Caco-2 (cell line): Measurements from ENCODE around the gene EVC2. TPM values are rescaled to one million over a fixed set of nuclear protein-coding genes. Genes with fewer than 3 reads are reported as not detected.

Experiments used
- BruUV-seq: library from RNA; stranded (reverse); fragments of 400-500 nt; replicated peaks from 2 replicates; lab custom pipeline; 2021; lab: Mats Ljungman, UMichigan
- CTCF ChIA-PET: fragments of 300-600 bp; sonication (Branson Sonifier 250); formaldehyde crosslinking; loops from one replicate; lab custom pipeline; 2022; ENCODE audit warnings: antibody characterized with exemption; lab: Charles Lee
- POLR2A ChIA-PET: fragments of 300-600 bp; sonication (Branson Sonifier 250); formaldehyde crosslinking; loops from one replicate; lab custom pipeline; 2022; ENCODE audit warnings: antibody characterized with exemption; lab: Charles Lee
- DNase-seq, 2 experiments: peaks; one replicate each; pipeline versions ENCODE4 v3.0.0 to v3.0.0-alpha.2; 2020 to 2022
- H3K27me3 ChIP-seq: replicated peaks from 2 replicates; pipeline ENCODE4 v1.6.0; 2011; ENCODE audit warnings: low read length; ENCODE audit not compliant: control insufficient read depth, insufficient read depth
- H3K36me3 ChIP-seq: 2 replicates; pipeline ENCODE4 v1.5.1; 2011; ENCODE audit warnings: low read length; ENCODE audit not compliant: control insufficient read depth, insufficient read depth
- H3K4me1 ChIP-seq: fragments of 250-450 bp; sonication (Bioruptor Pico); 2 replicates; pipeline ENCODE4 v1.5.1; 2020; ENCODE audit warnings: mild to moderate bottlenecking
- H3K4me3 ChIP-seq: 2 replicates; pipeline ENCODE4 v1.5.1; 2011; ENCODE audit warnings: low read depth, mild to moderate bottlenecking, control low read depth, low read length
- H3K9me3 ChIP-seq: fragments of 250-450 bp; sonication (Bioruptor Pico); 2 replicates; pipeline ENCODE4 v1.5.1; 2020; ENCODE audit warnings: mild to moderate bottlenecking, moderate library complexity
- H3K27ac Mint-ChIP-seq: one replicate; pipeline ENCODE4 v1.8.0; 2022; ENCODE audit warnings: mixed read lengths; ENCODE audit not compliant: unreplicated experiment
- H3K27me3 Mint-ChIP-seq: one replicate; pipeline ENCODE4 v1.8.0; 2022; ENCODE audit warnings: mixed read lengths; ENCODE audit not compliant: insufficient read depth, unreplicated experiment
- H3K36me3 Mint-ChIP-seq: one replicate; pipeline ENCODE4 v1.8.0; 2022; ENCODE audit warnings: mild to moderate bottlenecking, mixed read lengths; ENCODE audit not compliant: insufficient read depth, unreplicated experiment
- H3K4me1 Mint-ChIP-seq: one replicate; pipeline ENCODE4 v1.8.0; 2022; ENCODE audit warnings: low read depth, mixed read lengths; ENCODE audit not compliant: unreplicated experiment
- H3K4me3 Mint-ChIP-seq: one replicate; pipeline ENCODE4 v1.8.0; 2022; ENCODE audit warnings: mild to moderate bottlenecking, moderate library complexity, mixed read lengths; ENCODE audit not compliant: unreplicated experiment
- H3K9me3 Mint-ChIP-seq: one replicate; pipeline ENCODE4 v1.8.0; 2022; ENCODE audit warnings: mixed read lengths; ENCODE audit not compliant: unreplicated experiment
- intact Hi-C: fragments of 100-400 bp; cut with micrococcal nuclease; formaldehyde crosslinking; loops from one replicate; pipeline ENCODE4 v1.10.0; 2022; ENCODE audit not compliant: unreplicated experiment
- total RNA-seq: library from RNA; stranded (reverse); gene quantifications from 2 replicates; pipeline ENCODE4 v1.2.3, GENCODE V29; 2022
- TF ChIP-seq, protein P1 (sequence below), 2 experiments: fragments of 200-600 bp in 1 of 2; IDR thresholded peaks; 1 replicate in 1 of 2; 2 replicates in 1 of 2; pipeline versions ENCODE4 v1.5.1 to v1.8.0; 2011 to 2022; ENCODE audit warnings: antibody characterized with exemption in 1 of 2, control low read depth in 1 of 2, inconsistent platforms in 1 of 2, low read depth in 1 of 2, low read length in 1 of 2, mild to moderate bottlenecking in 1 of 2, moderate library complexity in 1 of 2; ENCODE audit not compliant: insufficient read depth in 1 of 2, severe bottlenecking in 1 of 2, unreplicated experiment in 1 of 2

The EVC2 gene
- total RNA-seq, 1 experiment from 2014 or later = not detected

DNA sequence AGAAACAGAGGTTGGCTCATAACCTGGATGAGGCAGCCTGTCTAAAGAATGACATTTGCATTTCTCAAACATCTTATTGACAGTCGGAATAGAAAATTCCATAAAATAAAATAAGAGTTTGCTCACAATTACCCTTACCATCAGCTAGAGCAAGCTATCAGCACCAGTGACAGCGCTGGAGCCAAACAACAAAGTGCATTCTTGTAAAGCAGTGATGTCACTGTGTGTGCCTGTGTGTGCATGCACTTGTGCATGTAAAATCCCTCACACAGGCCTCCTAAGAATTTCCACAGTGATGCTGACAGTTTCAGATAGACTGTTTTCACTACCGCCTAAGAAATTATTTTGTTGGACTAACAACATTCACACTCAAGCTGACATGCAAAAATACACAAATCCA, 77.6 kb downstream of the EVC2 start:
- Histone ChIP-seq H3K27me3 (no peaks in the 10 kb centered on the region), H3K4me3 (no peak overlapping the region), H3K9me3 (no peaks in the 10 kb centered on the region), H3K36me3 (no peaks in the 10 kb centered on the region), H3K4me1 (no peaks in the 10 kb centered on the region)
- no TSS peak for BruUV-seq
- H3K36me3 Mint-ChIP-seq = no peaks in the 10 kb centered on the region
- POLR2A ChIA-PET = no interaction called here
- TF ChIP-seq, protein P1, sequence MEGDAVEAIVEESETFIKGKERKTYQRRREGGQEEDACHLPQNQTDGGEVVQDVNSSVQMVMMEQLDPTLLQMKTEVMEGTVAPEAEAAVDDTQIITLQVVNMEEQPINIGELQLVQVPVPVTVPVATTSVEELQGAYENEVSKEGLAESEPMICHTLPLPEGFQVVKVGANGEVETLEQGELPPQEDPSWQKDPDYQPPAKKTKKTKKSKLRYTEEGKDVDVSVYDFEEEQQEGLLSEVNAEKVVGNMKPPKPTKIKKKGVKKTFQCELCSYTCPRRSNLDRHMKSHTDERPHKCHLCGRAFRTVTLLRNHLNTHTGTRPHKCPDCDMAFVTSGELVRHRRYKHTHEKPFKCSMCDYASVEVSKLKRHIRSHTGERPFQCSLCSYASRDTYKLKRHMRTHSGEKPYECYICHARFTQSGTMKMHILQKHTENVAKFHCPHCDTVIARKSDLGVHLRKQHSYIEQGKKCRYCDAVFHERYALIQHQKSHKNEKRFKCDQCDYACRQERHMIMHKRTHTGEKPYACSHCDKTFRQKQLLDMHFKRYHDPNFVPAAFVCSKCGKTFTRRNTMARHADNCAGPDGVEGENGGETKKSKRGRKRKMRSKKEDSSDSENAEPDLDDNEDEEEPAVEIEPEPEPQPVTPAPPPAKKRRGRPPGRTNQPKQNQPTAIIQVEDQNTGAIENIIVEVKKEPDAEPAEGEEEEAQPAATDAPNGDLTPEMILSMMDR (IDR thresholded peaks at IDR 0.05; ENCODE audit: insufficient read depth in 1 of 2, low read depth in 1 of 2, low read length in 1 of 2, severe bottlenecking in 1 of 2, unreplicated experiment in 1 of 2) = no peak
- no peak for DNase-seq
- H3K4me3 Mint-ChIP-seq = no peak overlapping the region
- no peaks in the 10 kb centered on the region for H3K4me1 Mint-ChIP-seq
- CTCF ChIA-PET = no interaction called here
- H3K27me3 Mint-ChIP-seq = peaks cover 2% of the 10 kb centered on the region
- H3K27ac Mint-ChIP-seq = no peak overlapping the region
- no peaks in the 10 kb centered on the region for H3K9me3 Mint-ChIP-seq
- intact Hi-C loops = no loop called here

DNA sequence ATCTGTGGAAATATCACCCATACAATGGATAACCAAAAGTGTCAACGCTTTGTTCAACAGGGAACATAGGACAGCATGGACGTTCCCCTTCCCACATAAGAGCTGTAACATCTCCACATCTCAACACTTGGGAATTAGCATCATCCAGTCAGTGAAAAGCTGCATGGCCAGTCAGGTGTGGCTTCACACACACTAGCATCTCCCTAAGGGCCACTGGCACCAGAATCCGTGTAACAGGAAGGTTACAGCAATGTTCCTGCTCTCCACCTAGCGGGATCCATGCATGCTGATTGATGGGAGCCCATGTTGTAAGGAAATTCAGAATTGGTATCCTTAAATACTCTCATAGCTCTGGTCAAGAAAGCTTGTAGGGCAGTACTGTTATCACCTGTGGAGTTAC, 78.8 kb downstream of the EVC2 start:
- Mint-ChIP-seq H3K9me3 (peaks cover 9% of the 10 kb centered on the region), H3K4me3 (no peak overlapping the region), H3K27me3 (peaks cover 10% of the 10 kb centered on the region), H3K27ac (no peak overlapping the region), H3K4me1 (no peaks in the 10 kb centered on the region), H3K36me3 (no peaks in the 10 kb centered on the region)
- TF ChIP-seq, protein P1 (IDR thresholded peaks at IDR 0.05; ENCODE audit: insufficient read depth in 1 of 2, low read depth in 1 of 2, low read length in 1 of 2, severe bottlenecking in 1 of 2, unreplicated experiment in 1 of 2) = no peak
- Histone ChIP-seq H3K27me3 (no peaks in the 10 kb centered on the region), H3K36me3 (no peaks in the 10 kb centered on the region), H3K4me1 (no peaks in the 10 kb centered on the region), H3K9me3 (no peaks in the 10 kb centered on the region), H3K4me3 (no peak overlapping the region)
- intact Hi-C loops = no loop called here
- CTCF ChIA-PET = no interaction called here
- POLR2A ChIA-PET = no interaction called here
- DNase-seq = no peak
- BruUV-seq = no TSS peak

DNA sequence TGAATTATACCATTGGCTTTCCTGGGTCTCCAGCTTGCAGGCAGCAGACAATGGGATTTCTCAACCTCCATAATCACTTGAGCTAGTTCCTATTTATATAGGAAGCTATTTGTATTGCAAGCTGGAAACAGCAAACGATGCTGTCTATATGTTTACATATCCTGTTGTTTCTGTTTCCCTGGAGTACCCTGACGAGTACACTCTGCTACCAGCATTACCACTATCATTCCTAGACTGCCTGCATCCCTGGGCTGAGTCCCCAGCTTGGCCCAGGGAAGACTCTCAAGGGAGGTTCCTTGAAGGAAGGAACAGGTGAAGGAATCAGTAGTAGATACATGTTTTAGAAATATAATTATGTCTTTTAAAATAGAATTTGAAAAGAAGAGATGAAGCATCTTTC, 81.4 kb downstream of the EVC2 start:
- H3K4me3 Mint-ChIP-seq = no peak overlapping the region
- CTCF ChIA-PET = interaction anchor here (0.7 kb wide), 1 partner anchor 38 kb away, joined by 4 read pairs; no protein-coding TSS in a partner anchor
- H3K36me3 Mint-ChIP-seq = no peaks in the 10 kb centered on the region
- no peak for DNase-seq
- POLR2A ChIA-PET = no interaction called here
- no TSS peak for BruUV-seq
- Histone ChIP-seq H3K4me1 (no peaks in the 10 kb centered on the region), H3K27me3 (no peaks in the 10 kb centered on the region), H3K36me3 (no peaks in the 10 kb centered on the region), H3K4me3 (no peak overlapping the region), H3K9me3 (no peaks in the 10 kb centered on the region)
- no peaks in the 10 kb centered on the region for H3K4me1 Mint-ChIP-seq
- no peak overlapping the region for H3K27ac Mint-ChIP-seq
- peaks cover 9% of the 10 kb centered on the region for H3K9me3 Mint-ChIP-seq
- TF ChIP-seq, protein P1 (IDR thresholded peaks at IDR 0.05; ENCODE audit: insufficient read depth in 1 of 2, low read depth in 1 of 2, low read length in 1 of 2, severe bottlenecking in 1 of 2, unreplicated experiment in 1 of 2) = no peak
- peaks cover 10% of the 10 kb centered on the region for H3K27me3 Mint-ChIP-seq
- intact Hi-C loops = no loop called here
